LNCAP (cell line): Measurements from ENCODE around the gene RAMP3.

Experiments
- TF ChIP-seq, protein P1 (sequence below): fragments of 450-650 bp; IDR thresholded peaks from 2 replicates; pipeline ENCODE4 v1.5.1; 2017; ENCODE audit warnings: mild to moderate bottlenecking

The RAMP3 gene

DNA sequence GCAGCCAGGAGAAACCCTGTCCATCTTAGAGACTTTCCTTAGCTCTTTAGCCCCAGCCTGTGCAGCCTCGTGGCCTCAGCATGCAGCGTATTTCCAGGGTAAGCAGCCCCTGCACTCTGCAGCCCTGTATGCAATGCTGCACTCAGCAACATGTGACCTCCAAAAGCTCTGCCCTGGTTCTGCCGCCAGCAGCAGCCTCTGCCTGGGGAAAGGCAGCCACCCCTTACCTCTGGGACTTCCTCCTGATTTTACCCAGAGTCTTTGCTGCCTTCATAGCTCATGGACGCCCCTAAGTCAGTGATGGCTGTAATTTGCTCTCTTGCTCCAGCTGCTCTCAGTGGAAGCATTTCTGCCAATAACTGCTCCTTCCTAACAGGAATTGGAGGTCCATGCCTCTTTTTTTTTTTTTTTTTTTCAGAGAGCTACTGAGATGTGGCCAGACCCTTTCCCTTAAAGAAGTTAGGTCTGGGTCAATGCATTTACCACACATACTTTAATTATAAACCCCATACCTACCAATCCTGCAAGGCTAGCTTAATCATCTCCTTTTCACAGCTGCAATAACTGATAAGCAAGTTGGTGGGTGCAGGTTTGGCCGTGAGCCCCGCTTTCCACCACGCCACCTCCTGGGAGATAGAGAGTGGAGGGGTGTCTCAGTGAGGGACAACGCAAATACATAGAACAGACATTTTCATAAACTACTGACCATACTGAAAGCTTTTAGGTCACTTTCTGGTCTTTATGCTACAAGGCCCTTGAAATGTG, 71.7 kb downstream of the RAMP3 start:
- TF ChIP-seq, protein P1, sequence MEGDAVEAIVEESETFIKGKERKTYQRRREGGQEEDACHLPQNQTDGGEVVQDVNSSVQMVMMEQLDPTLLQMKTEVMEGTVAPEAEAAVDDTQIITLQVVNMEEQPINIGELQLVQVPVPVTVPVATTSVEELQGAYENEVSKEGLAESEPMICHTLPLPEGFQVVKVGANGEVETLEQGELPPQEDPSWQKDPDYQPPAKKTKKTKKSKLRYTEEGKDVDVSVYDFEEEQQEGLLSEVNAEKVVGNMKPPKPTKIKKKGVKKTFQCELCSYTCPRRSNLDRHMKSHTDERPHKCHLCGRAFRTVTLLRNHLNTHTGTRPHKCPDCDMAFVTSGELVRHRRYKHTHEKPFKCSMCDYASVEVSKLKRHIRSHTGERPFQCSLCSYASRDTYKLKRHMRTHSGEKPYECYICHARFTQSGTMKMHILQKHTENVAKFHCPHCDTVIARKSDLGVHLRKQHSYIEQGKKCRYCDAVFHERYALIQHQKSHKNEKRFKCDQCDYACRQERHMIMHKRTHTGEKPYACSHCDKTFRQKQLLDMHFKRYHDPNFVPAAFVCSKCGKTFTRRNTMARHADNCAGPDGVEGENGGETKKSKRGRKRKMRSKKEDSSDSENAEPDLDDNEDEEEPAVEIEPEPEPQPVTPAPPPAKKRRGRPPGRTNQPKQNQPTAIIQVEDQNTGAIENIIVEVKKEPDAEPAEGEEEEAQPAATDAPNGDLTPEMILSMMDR: no peak

DNA sequence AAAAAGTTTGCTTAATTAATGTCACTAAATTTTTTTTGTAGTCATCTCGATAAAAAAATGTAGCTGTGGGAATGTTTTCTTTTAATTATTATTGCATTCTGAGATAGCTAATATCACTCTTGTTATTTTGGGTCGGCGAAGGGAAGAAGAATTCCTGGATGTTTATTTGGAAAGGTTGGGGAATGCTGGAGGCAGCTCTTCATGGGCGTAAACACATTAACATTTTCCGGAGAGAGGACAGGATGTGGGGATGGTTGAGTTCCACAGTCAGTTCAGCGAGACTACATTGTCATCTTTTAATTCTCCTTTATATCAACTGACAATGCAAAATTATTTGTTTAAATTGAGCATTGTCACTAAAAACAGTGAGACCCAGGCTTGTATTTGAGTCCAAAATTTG, 72.5 kb downstream of the RAMP3 start:
- TF ChIP-seq, protein P1: no peak

DNA sequence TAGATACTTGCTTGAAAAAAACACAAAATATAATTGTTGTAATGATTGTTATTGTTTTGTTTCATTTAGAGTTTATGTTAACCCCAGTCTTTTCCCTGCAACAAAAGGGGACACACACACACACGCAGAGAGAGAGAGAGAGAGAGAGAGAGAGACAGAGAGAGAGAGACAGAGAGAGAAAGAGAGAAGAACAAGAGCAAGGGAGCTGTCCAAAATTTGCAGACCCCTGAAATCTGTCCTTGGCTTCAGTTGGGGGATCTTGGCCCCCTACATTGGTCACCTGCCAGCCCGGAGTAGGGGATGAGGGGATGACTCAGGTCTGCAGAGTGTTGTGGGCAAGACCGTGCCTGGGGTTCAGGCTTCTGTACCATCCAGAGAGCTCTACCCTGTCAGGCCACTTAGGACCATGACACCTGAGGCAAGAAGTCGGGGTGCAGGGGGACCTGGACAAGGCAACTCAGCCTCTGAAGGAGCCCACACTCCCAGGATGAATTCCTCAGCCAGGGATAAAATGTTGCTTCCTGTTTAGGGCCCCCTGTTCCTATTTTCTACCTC, 73.1 kb downstream of the RAMP3 start:
- TF ChIP-seq, protein P1: no peak

DNA sequence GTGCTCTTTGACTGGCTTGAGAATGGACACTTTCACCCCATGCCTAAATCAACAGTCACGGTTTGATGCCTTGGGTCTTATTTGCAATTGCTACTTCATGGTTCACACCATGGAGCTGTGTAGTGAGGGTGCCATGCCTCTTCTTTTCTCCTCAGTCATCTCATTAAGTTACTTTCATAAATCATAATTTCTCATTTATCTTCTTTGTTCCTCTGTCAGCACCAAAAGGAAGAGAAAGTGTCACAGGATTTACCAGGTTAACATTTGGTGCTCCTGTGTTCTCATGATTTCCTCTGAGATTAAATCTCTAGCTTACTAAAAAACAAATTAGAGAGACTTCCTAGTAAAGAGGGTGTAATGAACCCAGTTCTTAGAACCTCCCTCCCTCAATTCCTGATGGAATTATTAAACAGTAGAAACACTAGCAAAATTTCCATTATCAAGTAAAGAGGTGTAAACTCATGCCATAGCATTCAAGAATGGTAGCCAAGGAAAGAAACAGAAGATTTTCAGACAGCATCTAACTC, 75.7 kb downstream of the RAMP3 start:
- TF ChIP-seq, protein P1: no peak
